ENCODE measurements around the gene UBP1.
"Not testable (repeated sequence)": the region's sequence is repeated elsewhere in the genome, so short reads cannot be mapped to it uniquely, and the experiment has no call there.

UBP1 gene

GRCh38 chr3:33433843-33434242, 6.4 kb downstream of the UBP1 start:
- no peak for DNase-seq

- no peak for DNase-seq
These were observed 9.6 kb downstream of the UBP1 start for GRCh38 chr3:33430571-33430970.

GRCh38 chr3:33430061-33430460, 10.1 kb downstream of the UBP1 start:
- no peak for DNase-seq

- DNase-seq: not testable (repeated sequence)
These were observed 10.9 kb downstream of the UBP1 start for GRCh38 chr3:33429306-33429705.

- DNase-seq: no peak
These were observed 11.5 kb downstream of the UBP1 start for GRCh38 chr3:33428734-33429133.

- no peak for DNase-seq
These were observed 13.4 kb downstream of the UBP1 start for GRCh38 chr3:33426630-33427317.

GRCh38 chr3:33426068-33426467, 14.1 kb downstream of the UBP1 start:
- DNase-seq: no peak

- no peak for DNase-seq
These were observed 14.8 kb downstream of the UBP1 start for GRCh38 chr3:33425453-33425852.

GRCh38 chr3:33424606-33425452, 15.4 kb downstream of the UBP1 start:
- no peak for DNase-seq

GRCh38 chr3:33420966-33421365, 19.2 kb downstream of the UBP1 start:
- no peak for DNase-seq

- DNase-seq: no peak
These were observed 20.3 kb downstream of the UBP1 start for GRCh38 chr3:33419948-33420347.

- no peak for DNase-seq
These were observed 23.0 kb downstream of the UBP1 start for GRCh38 chr3:33417066-33417673.

- not testable (repeated sequence) for DNase-seq
These were observed 29.4 kb downstream of the UBP1 start for GRCh38 chr3:33410816-33411215.

GRCh38 chr3:33403756-33404155, 36.4 kb downstream of the UBP1 start:
- DNase-seq: no peak

- no peak for DNase-seq
These were observed 37.3 kb downstream of the UBP1 start for GRCh38 chr3:33402936-33403335.

- DNase-seq: no peak
These were observed 38.4 kb downstream of the UBP1 start for GRCh38 chr3:33401781-33402180.

GRCh38 chr3:33398410-33398809, 41.8 kb downstream of the UBP1 start:
- no peak for DNase-seq

- DNase-seq: no peak
These were observed 44.3 kb downstream of the UBP1 start for GRCh38 chr3:33395900-33396299.

GRCh38 chr3:33394403-33395054, 45.7 kb downstream of the UBP1 start:
- no peak for DNase-seq

- DNase-seq: no peak
These were observed 47.5 kb downstream of the UBP1 start for GRCh38 chr3:33392703-33393125.

- DNase-seq: no peak
These were observed 48.1 kb downstream of the UBP1 start for GRCh38 chr3:33392144-33392543.

- no peak for DNase-seq
These were observed 48.8 kb downstream of the UBP1 start for GRCh38 chr3:33391255-33391995.

- DNase-seq: no peak
These were observed 50.3 kb downstream of the UBP1 start for GRCh38 chr3:33389908-33390307.

Data from CD4-positive, alpha-beta T cell treated with Interleukin-10 for 1 hour (primary cell).